ENCODE data around the gene CATSPERD.
A peak's percentile ranks its signal among the peaks of the same experiment; 100 is the strongest.

The CATSPERD gene

GRCh38 chr19:5719961-5720790 is at the start of gene CATSPERD, which contains the start of gene LONP1:
CATSPERD (plus strand) TSS chr19:5720637; CDS start chr19:5720738, 101 bp downstream.
LONP1 (minus strand) TSS chr19:5720146; CDS start chr19:5720132, 14 bp downstream.
- DNase-seq, result peak; percentile 98

DNA sequence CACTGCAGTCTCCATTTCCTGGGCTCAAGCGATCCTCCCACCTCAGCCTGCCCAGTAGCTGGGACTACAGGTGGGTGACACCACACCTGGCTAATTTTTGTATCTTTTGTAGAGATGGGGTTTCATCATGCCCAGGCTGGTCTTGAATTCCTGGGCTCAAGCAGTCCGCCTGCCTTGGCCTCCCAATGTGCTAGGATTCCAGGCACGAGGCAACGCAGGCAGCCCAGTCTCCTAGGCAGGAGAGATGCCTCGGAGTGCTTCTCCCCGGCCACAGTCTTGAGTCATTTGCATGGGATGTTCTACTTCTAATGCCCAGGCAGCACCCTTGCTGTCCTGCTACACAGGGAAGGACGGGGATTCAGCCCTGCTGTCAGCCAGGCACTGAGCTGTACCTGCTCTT is 48.8 kb upstream of the CATSPERD start:
- no peak for DNase-seq

- no peak for DNase-seq
Measured at GRCh38 chr19:5672708-5673459, 47.6 kb upstream of the CATSPERD start.

DNA sequence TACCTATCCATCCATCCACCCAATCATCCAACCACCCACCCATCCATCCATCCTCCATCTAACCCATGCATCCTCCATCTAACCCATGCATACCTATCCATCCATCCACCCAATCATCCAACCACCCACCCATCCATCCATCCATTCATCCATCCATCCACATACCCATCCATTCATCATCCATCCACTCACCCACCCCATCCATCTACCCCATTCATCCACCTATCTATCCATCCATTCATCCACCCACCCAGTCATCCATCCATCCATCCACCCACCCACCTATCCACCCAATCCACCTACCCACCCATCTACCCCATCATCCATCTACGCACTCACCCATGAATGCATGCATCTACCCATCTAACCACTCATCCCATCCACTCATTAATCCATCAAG is 46.7 kb upstream of the CATSPERD start:
- DNase-seq, result no peak

- no peak for DNase-seq
Measured at GRCh38 chr19:5674714-5675113, 45.7 kb upstream of the CATSPERD start.

- no peak for DNase-seq
Measured at GRCh38 chr19:5676105-5676771, 44.2 kb upstream of the CATSPERD start.

DNA sequence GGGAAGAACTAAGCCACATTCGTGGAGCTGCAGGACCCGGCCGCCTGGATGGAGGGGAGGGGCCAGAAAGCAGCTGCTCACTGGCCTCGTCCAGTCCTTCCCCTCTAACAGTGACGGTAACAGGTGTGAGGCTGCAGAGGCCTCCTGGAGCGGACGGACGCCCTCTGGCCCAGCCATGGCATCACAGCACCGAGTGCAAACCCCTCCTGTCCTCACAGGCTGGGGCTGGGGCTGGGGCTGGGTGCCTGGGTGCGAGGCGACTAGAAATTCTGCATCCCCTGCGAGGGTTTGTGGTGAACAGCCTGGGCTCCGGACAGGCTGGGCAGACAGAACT is 43.7 kb upstream of the CATSPERD start:
- no peak for DNase-seq

GRCh38 chr19:5677136-5677535 is 43.3 kb upstream of the CATSPERD start:
- no peak for DNase-seq

DNA sequence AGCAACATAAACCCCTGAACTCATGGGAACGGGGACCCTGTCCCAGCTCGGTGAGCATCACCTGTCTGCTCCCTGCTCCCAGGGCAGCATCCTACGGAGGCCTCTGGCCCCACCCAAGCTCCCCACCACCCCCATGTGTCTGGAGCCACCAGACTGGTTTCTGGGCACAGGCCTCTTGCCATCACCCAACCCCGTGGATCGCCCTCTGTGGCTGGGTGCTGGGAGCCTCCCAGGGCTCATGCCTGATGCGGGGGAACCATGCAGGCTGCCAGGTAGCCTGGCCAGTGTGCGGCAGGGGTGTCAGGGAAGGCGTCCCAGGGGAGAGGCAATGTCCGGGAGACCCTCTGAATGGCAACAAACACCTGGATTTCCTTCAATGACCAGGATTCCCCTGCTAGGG is 42.9 kb upstream of the CATSPERD start:
- DNase-seq, result no peak

DNA sequence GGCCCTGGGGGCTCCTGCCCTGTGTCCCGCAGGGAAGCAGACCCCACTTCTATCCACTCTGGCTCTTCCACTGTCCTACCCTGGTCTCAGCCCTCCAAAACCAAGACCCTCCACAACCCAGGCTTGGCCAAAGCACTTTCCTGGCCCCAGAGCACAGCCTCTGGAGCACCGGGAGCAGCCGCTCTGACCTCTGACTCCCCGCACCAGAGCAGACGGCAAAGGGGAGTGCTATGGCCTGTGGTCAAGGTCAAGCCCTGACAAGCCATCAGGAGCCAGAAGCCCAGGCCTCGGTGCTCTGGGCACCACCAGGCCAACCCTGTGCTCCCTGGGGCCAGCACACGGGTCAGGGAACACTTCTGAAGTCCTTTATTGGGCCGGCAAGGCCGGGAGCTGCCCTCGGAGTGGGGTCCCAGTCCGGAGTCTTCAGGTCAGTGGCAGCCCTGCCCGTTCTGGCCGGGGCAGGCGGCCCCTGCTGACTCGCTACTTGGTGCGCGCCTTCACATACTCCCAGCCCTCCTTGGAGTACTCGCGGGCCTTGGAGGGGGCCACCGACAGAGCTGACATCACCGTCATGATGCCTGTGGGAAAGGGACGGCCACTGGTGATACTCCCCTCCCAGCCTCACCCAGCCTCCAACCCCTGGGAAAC is 42.2 kb upstream of the CATSPERD start:
- DNase-seq, result no peak

GRCh38 chr19:5679289-5680083 is 41.0 kb upstream of the CATSPERD start:
- no peak for DNase-seq

DNA sequence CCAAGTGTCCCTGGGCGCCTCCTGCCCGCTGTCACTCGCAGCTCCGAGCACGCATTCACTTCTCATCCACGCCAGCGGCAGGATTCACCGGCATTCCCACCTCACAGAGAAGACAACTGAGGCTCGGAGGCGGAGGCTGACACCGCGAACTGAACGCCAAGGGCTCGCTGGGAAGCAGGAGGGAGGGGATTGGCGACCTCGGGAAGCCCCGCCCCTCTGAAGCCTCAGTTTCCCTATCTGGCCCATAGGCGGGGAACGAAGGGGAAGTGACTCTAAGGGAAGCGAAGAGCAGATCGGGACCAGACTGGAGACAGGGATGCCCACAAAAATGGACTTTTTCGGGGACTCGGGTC is 40.4 kb upstream of the CATSPERD start:
- no peak for DNase-seq

- peak; percentile 98 for DNase-seq
Measured at GRCh38 chr19:5680437-5681368, 39.7 kb upstream of the CATSPERD start, which contains the start of the genes HSD11B1L and MICOS13. HSD11B1L (plus strand) TSS chr19:5681027; CDS start chr19:5684833, 3,806 bp downstream. MICOS13 (minus strand) TSS chr19:5680516; CDS start chr19:5680486, 30 bp downstream.

- DNase-seq, result no peak
Measured at GRCh38 chr19:5681391-5682106, 38.9 kb upstream of the CATSPERD start.

- DNase-seq, result no peak
Measured at GRCh38 chr19:5682107-5682482, 38.3 kb upstream of the CATSPERD start.

GRCh38 chr19:5683177-5683886 is 37.1 kb upstream of the CATSPERD start:
- peak; percentile 18 for DNase-seq

- DNase-seq, result no peak
Measured at GRCh38 chr19:5684694-5685430, 35.6 kb upstream of the CATSPERD start.

- no peak for DNase-seq
Measured at GRCh38 chr19:5686326-5686646, 34.2 kb upstream of the CATSPERD start.
